ENCODE data around the gene EHBP1.

EHBP1 gene

GRCh38 chr2:62857139-62857931 is 151.8 kb downstream of the EHBP1 start:
- no peak for TF ChIP-seq Cebpa-rat (IDR thresholded peaks at IDR 0.05)
- Histone ChIP-seq H3K36me3 (peaks cover 17 to 36% (median 24%) of the 10 kb centered on the region in 11 experiments; a peak in 18 of 22 replicates), H3K27me3 (no peaks in the 10 kb centered on the region; a peak in 1 of 22 replicates), H3K9me3 (replicated peaks in 1 of 11) (peaks cover 9 to 34% (median 23%) of the 10 kb centered on the region in 11 experiments; a peak in 18 of 22 replicates), H3K4me1 (no peaks in the 10 kb centered on the region), H3K9ac (no peak overlapping the region), H3K4me3 (no peak overlapping the region), H3K27ac (no peak overlapping the region), H4K20me1 (no peaks in the 10 kb centered on the region), H3K4me2 (no peak overlapping the region)

- no peak for TF ChIP-seq Cebpa-rat (IDR thresholded peaks at IDR 0.05)
- no peaks in the 10 kb centered on the region for H3K4me1 ChIP-seq
Observed at GRCh38 chr2:62858231-62858832, 152.8 kb downstream of the EHBP1 start.

GRCh38 chr2:62868947-62869346 is 163.4 kb downstream of the EHBP1 start:
- no peaks in the 10 kb centered on the region for H4K20me1 ChIP-seq
- no peak overlapping the region for H3K9ac ChIP-seq
- no peaks in the 10 kb centered on the region for H3K27me3 ChIP-seq
- no peaks in the 10 kb centered on the region for H3K4me1 ChIP-seq
- H3K9me3 ChIP-seq (replicated peaks in 1 of 11), result peaks cover 13 to 22% (median 16%) of the 10 kb centered on the region in 11 experiments
- no peak overlapping the region for H3K27ac ChIP-seq
- H3K4me3 ChIP-seq, result no peak overlapping the region
- no peak overlapping the region for H3K4me2 ChIP-seq
- TF ChIP-seq Cebpa-rat (IDR thresholded peaks at IDR 0.05), result no peak
- H3K36me3 ChIP-seq, result peaks cover 12 to 63% (median 34%) of the 10 kb centered on the region in 11 experiments; a peak in 20 of 22 replicates

More at GRCh38 chr2:62858231-62858832, 152.8 kb downstream of the EHBP1 start:
- Histone ChIP-seq H3K27me3 (no peaks in the 10 kb centered on the region; a peak in 1 of 22 replicates), H3K4me3 (no peak overlapping the region), H3K9ac (no peak overlapping the region), H3K27ac (no peak overlapping the region), H3K36me3 (peaks cover 13 to 31% (median 23%) of the 10 kb centered on the region in 11 experiments; a peak in 18 of 22 replicates), H4K20me1 (no peaks in the 10 kb centered on the region), H3K4me2 (no peak overlapping the region), H3K9me3 (replicated peaks in 1 of 11) (peaks cover 7 to 30% (median 21%) of the 10 kb centered on the region in 11 experiments; a peak in 18 of 22 replicates)

- peaks cover 19 to 62% (median 39%) of the 10 kb centered on the region in 11 experiments for H3K36me3 ChIP-seq
- TF ChIP-seq Cebpa-rat (IDR thresholded peaks at IDR 0.05), result no peak
- no peak overlapping the region for H3K4me2 ChIP-seq
- no peak overlapping the region for H3K27ac ChIP-seq
- H3K27me3 ChIP-seq, result no peaks in the 10 kb centered on the region
- H3K4me1 ChIP-seq, result no peaks in the 10 kb centered on the region
- H4K20me1 ChIP-seq, result no peaks in the 10 kb centered on the region
- H3K9ac ChIP-seq, result no peak overlapping the region
- no peak overlapping the region for H3K4me3 ChIP-seq
- H3K9me3 ChIP-seq (replicated peaks in 1 of 11), result peaks cover 22 to 41% (median 32%) of the 10 kb centered on the region in 11 experiments
Observed at GRCh38 chr2:62870966-62871365, 165.5 kb downstream of the EHBP1 start.

GRCh38 chr2:62871506-62871905 is 166.0 kb downstream of the EHBP1 start:
- no peak for TF ChIP-seq Cebpa-rat (IDR thresholded peaks at IDR 0.05)
- Histone ChIP-seq H3K9ac (no peak overlapping the region), H3K27me3 (no peaks in the 10 kb centered on the region), H4K20me1 (no peaks in the 10 kb centered on the region), H3K27ac (no peak overlapping the region), H3K9me3 (replicated peaks in 1 of 11) (peaks cover 22 to 46% (median 35%) of the 10 kb centered on the region in 11 experiments), H3K36me3 (peaks cover 24 to 62% (median 42%) of the 10 kb centered on the region in 11 experiments), H3K4me2 (no peak overlapping the region), H3K4me1 (no peaks in the 10 kb centered on the region), H3K4me3 (no peak overlapping the region)

- H3K27me3 ChIP-seq, result no peaks in the 10 kb centered on the region
- no peak overlapping the region for H3K4me3 ChIP-seq
- H3K36me3 ChIP-seq, result peaks cover 43 to 72% (median 58%) of the 10 kb centered on the region in 11 experiments
- H4K20me1 ChIP-seq, result no peaks in the 10 kb centered on the region
- TF ChIP-seq Cebpa-rat (IDR thresholded peaks at IDR 0.05), result no peak
- H3K4me1 ChIP-seq, result no peaks in the 10 kb centered on the region
- H3K4me2 ChIP-seq, result no peak overlapping the region
- no peak overlapping the region for H3K9ac ChIP-seq
- no peak overlapping the region for H3K27ac ChIP-seq
- H3K9me3 ChIP-seq (replicated peaks in 1 of 11), result peaks cover 28 to 57% (median 38%) of the 10 kb centered on the region in 11 experiments
Observed at GRCh38 chr2:62873603-62874002, 168.1 kb downstream of the EHBP1 start.

GRCh38 chr2:62874881-62875383 is 169.4 kb downstream of the EHBP1 start:
- no peak overlapping the region for H3K9ac ChIP-seq
- TF ChIP-seq Cebpa-rat (IDR thresholded peaks at IDR 0.05), result no peak
- no peak overlapping the region for H3K27ac ChIP-seq
- H3K4me1 ChIP-seq, result no peaks in the 10 kb centered on the region
- H4K20me1 ChIP-seq, result no peaks in the 10 kb centered on the region
- H3K4me3 ChIP-seq, result no peak overlapping the region
- no peaks in the 10 kb centered on the region for H3K27me3 ChIP-seq
- peaks cover 46 to 85% (median 62%) of the 10 kb centered on the region in 11 experiments for H3K36me3 ChIP-seq
- H3K9me3 ChIP-seq (replicated peaks in 1 of 11), result peaks cover 28 to 68% (median 44%) of the 10 kb centered on the region in 11 experiments
- H3K4me2 ChIP-seq, result no peak overlapping the region

- no peak overlapping the region for H3K9ac ChIP-seq
- H3K4me3 ChIP-seq, result no peak overlapping the region
- H3K9me3 ChIP-seq (replicated peaks in 1 of 11), result peaks cover 0 to 25% (median 15%) of the 10 kb centered on the region in 11 experiments; a peak in 12 of 22 replicates
- H4K20me1 ChIP-seq, result no peaks in the 10 kb centered on the region
- no peak for TF ChIP-seq Cebpa-rat (IDR thresholded peaks at IDR 0.05)
- H3K27me3 ChIP-seq, result no peaks in the 10 kb centered on the region
- no peak overlapping the region for H3K27ac ChIP-seq
- no peak overlapping the region for H3K4me2 ChIP-seq
- H3K4me1 ChIP-seq, result no peaks in the 10 kb centered on the region
- peaks cover 15 to 51% (median 37%) of the 10 kb centered on the region in 11 experiments; a peak in 21 of 22 replicates for H3K36me3 ChIP-seq
Observed at GRCh38 chr2:62881162-62881795, 175.8 kb downstream of the EHBP1 start.

GRCh38 chr2:62883629-62884028 is 178.1 kb downstream of the EHBP1 start:
- Histone ChIP-seq H3K4me3 (no peak overlapping the region), H4K20me1 (no peaks in the 10 kb centered on the region), H3K27ac (no peak overlapping the region), H3K9me3 (replicated peaks in 1 of 11) (peaks cover 0 to 17% (median 7%) of the 10 kb centered on the region in 11 experiments; a peak in 8 of 22 replicates), H3K4me2 (no peak overlapping the region), H3K27me3 (no peaks in the 10 kb centered on the region), H3K36me3 (peaks cover 5 to 29% (median 15%) of the 10 kb centered on the region in 11 experiments; a peak in 18 of 22 replicates), H3K9ac (no peak overlapping the region), H3K4me1 (no peaks in the 10 kb centered on the region)
- no peak for TF ChIP-seq Cebpa-rat (IDR thresholded peaks at IDR 0.05)
